ENCODE data around the gene AGAP1.

Gene AGAP1

DNA sequence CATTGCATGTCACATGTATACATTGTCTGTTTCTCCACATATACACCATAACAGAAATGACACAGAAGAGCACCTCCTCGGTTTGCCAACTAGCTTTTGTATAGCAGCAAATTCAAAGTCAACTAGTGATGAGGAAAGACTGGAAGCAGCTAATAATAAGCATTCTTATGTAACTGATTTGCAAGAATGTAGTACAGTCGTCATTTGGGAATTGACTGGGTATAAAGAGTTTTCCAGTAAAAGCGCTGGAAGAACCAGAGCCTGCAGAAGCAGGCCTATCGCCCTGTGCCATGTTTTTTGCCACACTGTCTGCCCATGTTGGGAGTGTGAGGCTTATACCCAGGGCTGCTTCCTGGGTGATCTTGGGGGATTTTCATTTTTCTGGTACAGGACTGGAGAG lies 363.8 kb downstream of the AGAP1 start:
- no peak for DNase-seq

DNA sequence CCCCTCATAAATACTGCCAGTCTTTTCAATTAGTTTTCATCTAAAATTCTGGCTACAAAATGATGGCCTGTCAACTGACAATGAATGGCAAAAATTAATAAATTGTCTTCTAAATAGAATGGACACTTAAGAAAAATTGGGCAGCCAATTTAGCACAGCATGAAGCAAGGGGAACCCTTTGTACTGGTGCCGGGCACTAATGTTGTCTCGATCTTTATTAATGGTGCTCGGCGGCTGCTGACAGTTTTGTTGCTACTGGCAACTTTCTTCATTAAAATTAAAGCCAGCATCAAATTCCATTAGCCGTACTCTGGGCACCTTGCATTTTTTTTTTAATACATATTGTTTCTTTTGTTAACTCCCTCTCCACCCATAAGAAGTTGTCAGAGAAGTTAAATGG lies 365.0 kb downstream of the AGAP1 start:
- no peak for DNase-seq

DNA sequence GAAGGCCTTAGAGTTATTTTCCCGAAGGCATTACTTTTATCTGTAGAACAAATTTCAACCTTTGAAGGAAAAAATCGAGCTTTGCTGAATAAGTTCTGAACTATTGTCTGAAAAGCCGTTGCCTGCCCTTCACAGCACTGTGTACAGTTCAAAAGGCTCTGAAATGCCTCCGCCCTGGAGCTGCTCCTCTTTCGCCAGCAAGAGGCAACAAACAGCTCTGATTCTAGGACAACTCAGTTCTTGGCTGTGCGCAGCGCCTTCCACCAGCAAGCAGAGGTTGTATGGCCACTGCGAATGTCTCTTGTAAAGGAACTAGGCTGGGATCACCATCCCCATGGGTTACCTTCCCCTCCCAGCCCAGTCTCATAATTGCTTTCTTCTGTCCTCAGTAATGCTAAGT lies 365.8 kb downstream of the AGAP1 start:
- no peak for DNase-seq

DNA sequence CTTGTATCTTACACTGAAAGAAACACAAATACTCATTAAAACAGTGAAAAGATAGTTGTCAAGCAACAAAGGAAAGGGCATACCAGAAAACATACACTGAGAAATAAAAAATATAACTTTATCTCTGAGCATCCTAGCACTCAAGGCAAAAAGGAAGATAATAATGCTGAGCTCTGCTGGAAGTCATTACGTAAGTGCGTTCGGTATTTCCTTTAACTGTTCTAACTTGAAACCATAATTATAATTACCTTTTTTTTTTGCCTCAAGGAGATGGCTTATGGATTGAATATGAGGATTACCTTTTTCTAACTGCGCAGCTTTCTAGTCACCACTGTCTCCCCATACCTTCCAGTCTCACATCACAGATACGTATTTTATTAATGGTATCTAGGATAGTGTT lies 366.3 kb downstream of the AGAP1 start:
- DNase-seq = no peak

DNA sequence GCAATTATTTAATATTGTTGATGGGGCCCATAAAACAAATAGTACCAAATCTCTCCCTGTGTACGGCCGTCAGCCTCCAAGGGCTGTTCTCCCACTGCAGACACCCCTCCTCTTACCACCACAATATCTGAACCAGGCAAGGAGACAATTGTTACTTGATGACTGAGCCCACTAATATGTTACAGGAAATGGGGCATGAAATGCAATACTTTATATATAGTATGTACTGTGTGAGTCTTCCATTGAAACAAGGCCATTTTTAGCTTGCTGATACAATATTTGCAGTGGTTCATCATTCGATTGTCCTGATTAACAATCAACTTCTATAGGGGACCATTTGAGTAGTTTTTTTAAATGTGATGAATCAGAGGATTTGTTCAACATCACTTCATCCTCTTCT lies 367.0 kb downstream of the AGAP1 start:
- DNase-seq = no peak

DNA sequence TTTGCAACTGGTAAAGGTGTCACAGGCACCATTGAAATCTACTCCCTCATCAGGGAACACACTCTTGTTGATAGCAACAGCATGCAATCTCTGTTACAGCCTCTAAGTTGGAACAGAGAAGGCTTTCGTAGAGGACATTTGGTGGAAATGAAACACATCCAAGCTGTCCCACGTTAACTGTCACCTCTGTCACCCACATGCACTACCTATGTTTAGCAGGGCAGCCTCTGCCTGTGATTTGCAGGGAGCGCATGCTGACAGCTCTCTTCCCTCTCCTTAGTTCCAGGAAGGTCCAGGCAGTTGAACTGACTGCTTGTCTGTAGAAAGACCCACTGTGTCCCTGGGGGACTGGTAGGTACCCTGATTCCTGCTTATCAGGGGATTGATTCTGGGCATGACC lies 367.5 kb downstream of the AGAP1 start:
- DNase-seq = no peak

DNA sequence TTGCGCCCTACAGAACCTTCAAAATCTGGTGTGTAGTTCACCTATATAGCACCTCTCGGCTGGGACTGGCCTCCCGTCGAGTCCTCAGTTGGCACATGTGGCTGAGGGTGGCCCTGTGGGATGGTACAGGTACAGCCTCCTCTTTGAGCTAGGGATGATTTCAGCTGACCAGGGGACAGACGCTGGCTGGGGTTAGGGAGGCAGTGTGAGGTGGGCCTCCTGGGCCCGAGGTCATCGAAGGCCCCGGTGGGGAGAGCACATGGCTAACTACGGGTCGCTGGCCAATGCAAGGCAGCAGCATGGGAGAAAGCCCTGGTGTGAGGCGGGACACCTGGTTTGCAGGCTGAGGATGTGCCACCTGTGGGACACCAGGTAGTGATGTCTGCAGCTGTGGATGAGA lies 369.6 kb downstream of the AGAP1 start:
- DNase-seq = no peak

DNA sequence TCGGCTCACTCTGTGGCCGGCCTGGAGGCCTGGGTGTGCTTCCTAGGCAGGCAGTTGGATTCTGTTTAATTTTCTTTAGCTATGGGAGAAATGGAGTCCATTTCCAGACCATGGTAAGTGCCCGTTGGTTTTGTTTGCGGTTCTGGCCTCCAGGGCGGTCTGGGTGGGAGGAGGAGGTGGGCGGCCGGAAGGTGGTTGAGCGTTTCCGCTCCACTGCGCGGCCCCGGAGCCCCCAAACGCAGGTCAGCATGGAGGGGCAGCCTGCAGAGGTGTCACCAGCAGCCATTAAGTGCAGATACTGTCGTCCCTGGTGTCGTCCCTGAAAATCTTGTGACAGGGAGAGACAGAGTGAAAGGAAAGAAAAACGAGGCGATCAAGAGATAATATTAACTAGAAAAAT lies 370.5 kb downstream of the AGAP1 start:
- no peak for DNase-seq

DNA sequence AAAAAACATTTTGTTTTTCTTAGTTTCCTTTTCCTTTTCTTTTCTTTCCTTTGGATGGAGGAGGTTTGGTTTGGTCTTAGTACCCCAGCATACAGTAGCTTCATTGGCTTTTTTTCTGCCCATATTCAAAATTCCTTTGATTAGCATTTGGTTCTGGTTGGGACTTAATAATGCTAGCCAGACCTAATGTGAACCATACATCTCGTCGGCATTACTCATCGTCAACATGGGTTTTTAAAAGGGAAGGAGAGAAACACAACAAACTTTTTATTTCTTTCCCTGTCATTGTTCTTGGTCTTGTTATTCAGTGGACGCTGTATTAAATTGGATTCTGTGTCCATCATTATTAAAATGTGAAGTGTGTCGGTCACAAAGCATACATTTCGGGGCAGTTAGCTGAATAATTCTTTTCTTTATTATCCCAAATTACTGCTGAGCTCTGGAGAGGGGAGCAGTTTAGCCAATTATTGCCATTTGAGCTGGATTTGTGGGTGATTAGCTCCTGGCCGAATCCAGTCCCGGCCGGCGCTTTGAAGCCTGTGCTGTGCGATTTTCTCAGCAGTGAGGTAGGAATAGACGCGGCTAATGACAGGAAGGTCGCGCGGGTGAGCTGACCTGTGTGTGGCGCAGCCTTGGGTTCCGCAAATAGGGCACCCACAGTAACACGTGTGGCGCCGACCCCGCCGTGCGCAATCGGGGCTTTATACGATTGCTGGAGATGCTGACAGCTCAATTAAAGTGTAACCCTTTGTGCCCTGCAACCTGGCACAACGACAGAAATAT lies 371.1 kb downstream of the AGAP1 start:
- no peak for DNase-seq

DNA sequence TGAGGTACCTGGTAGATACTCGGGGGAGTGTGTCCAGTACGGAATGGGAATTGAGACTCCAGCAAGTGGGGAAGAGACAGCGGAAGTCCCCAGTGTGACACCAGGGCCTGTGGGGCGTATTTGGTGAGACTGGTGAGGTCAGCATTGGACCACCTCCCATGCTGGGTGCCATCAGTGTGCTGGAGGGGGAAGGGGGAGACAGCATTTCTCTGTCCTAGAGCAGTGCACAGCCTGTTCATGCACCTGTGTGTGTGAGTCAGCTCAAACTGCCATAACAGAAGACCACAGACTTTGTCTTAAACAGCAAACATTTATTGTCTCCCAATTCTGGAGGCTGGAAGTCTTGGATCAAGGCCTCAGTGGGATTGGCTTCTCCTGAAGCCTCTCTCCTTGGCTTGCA lies 372.5 kb downstream of the AGAP1 start:
- no peak for DNase-seq

DNA sequence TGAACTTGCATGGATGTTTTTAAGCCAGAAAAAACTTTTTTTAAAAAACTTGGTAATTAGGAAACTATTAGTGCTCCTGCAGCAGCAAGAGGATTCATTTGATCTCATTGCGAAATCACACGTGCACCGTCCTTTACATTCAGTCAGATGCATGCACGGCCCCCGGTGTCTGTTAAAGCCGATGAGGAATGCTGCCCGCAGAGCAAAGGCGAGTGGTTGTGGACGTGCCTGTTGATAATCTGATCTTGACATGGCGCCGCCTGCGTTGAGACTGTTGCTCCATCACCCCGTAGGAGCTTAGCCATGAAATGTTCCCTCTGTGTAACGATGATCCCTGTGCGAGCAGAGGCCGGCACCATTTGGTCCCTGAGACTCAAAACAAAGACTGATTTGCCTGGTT lies 374.4 kb downstream of the AGAP1 start:
- no peak for DNase-seq

DNA sequence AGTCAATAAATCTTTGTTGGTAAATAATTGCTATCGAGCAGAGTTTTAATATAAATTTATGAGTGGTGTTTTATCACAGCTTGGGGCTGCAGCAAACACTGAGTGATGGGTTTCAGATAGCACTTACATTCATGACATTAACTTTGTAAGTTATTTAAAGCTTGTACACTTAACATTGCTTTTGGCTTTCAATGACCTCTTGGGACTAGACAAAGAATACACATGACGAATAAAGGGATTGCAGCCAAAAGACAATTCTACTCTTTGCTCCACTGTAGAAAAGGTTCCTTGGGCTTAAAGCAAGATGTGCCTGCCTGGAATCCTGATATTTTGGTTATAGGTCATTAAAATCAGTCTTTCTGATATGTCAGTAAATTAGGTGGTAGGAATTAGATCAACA lies 374.8 kb downstream of the AGAP1 start:
- no peak for DNase-seq

DNA sequence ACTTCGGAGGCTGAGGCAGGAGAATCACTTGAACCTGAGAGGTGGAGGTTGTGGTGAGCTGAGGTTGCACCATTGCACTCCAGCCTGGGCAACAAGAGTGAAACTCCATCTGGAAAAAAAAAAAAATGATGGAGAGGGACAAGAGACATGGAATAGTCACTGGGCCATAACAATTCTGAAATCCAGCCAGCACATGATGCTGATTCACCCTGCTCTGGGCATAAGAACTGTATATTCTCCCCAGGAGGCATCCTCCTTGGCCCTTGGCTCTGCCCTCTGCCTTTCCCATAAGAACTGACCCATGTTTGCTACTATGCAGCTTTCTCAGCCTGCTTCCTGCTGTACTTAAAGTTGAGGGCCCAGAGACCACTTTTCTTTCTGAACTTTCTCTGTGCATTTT lies 376.7 kb downstream of the AGAP1 start:
- no peak for DNase-seq

DNA sequence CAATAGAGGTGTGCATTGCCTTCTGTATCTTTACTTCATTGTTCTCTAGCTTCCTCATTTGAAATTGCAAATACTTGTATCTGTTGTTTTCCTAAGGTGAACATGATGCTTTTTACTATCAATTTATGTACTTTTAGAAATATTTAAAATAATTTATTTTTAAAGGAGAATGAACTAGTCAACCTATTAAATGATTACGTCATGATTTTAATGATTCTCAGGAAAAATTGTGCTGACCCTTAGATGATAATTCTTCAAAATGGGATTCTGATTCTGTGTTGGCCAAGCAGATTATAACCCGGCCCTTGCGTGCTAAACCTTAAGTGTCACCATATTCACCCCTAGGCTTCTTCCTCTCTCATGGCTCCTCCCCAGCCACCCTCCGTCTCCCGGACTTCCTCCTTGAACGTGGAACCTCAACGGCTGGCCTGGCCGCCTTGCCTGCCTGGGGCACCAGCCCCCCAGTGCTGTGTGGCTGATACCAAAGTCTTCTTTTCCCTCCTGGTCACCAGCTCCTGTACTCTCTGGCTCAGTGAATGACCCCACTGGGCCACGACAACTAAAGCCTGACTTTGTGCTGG lies 382.3 kb downstream of the AGAP1 start:
- no peak for DNase-seq

DNA sequence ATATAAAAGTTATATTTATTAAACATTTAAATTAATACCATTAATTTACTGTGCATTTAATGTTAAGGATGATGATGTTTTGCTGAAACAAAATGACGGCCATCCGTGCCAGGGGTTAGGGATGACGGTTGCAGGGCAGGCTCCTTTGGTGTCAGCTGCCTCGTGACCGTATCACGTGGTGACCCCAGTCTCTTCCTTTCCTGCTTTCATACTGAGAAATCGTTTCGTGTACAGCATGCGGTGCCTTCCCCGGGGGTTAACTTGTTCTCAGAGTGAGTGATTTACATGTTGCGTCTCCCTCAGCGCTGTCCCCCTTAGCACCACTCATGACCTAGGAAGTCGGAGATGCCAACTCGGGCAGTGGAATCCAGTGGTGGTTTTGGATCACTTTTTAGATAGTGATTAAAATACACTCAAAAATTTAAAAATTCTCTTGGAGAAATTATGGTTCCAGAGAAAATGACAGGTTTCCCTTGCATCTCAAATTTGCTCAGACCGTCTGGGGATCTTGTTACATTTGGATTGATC lies 383.5 kb downstream of the AGAP1 start:
- no peak for DNase-seq

DNA sequence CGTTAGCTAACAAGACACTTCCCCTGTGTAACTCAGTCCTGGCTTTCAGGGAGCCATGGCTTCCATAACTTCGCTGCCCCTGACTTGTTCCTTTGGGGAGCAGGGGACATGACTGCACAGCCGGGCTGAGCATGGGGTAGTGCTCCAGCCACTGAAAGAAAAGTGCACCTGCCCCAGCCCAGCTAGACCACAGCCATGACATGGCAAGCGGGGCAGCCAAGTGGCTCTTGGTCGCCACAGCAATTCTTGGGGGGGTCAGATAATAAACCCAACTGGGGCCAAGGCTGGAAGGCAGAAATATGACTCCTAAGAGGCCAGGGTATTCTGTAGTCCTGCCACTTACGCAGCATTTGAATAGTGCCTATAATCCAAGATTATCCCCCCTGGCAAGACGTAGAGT lies 385.3 kb downstream of the AGAP1 start:
- DNase-seq = no peak

DNA sequence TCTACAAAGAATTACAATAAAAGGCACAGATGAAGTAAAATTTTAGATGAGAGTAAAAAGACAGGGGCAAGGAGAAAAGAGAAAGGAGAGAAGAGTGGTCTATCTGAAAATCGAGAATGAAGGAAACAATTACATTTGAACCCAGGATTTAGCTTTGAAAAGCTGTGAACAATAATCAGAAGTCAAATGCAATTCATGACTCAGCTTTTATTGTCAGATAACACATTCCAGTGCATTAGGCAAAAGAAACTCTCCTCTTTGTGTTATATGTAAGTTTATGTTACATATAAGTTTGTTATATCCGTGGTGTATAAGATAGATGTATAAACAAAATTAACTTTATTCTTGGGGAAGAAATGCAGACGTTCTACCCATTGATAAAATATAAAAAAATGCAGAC lies 389.8 kb downstream of the AGAP1 start:
- no peak for DNase-seq

DNA sequence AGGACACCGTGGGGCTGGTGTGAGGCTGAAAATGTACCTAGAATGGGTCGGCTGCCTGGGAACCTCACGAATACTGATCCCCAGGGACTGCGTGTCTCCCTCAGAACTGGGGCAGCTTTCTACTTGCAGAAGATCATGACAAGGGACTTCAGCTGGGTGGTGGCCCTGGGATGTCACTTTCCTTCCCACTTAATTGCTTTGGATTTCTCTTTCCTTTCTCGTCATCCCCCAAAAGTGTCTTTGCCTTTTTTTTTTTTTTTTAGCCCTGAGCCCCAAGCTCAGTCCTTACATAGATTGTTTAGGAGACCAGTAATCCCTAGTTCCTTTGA lies 395.4 kb downstream of the AGAP1 start:
- no peak for DNase-seq

DNA sequence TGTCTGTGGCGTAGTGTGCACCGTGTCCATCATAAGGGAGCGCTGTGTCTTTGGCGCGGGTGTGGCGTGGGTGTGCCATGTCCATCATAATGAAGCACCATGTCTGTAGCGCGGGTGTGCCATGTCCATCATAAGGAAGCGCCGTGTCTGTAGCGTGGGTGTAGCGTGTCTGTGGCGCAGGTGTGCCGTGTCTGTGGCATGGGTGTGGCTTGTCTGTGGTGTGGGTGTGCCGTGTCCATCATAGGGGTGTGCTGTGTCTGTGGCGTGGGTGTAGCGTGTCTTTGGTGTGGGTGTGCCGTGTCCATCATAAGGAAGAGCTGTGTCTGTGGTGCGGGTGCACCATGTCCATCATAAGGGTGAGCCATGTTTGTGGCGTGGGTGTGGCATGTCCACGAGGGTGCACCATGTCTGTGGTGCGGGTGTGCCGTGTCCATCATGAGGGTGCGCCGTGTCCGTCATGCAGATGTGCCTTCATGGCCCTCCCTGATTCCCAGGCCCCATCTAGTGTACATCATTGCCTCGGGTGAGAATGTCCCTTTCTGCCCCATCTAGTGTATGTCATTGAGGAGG lies 399.4 kb downstream of the AGAP1 start:
- no peak for DNase-seq

DNA sequence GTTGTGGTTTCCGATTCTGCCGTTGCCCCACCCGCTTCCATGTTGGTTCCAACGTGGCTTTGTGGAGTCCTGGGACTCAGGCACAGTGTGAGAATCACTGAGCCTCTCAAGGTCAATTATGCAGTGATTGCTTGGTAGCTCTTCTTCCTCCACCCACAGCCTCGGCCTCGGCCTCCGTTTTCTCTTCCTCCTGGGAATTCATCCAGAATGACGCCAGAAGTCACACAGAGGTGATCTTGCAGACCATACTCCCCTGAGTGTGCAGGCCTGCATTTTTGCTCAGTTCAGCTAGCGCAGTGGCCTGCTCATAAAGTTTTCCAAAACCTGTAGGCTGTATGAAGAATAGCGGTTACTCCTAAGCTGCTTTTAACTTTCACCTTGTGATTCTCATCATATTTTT lies 401.0 kb downstream of the AGAP1 start:
- DNase-seq = no peak

DNA sequence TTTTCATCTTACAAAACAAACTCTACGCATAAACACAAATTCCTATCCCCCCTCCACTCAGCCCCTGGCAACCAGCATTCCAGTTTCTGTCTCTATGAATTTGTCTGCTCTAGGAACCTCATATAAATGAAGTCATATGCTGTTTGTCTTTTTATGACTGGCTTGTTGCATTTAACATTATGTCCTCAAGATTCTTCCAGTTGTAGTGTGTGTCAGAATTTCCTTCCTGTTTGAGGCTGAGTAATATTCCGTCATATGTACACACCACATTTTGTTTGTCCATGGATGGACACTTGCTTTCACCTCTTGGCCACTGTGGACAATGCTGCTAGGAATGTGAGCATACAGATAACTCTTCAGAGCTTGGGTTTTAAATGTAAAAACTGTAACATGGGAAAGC lies 402.2 kb downstream of the AGAP1 start:
- DNase-seq = no peak

DNA sequence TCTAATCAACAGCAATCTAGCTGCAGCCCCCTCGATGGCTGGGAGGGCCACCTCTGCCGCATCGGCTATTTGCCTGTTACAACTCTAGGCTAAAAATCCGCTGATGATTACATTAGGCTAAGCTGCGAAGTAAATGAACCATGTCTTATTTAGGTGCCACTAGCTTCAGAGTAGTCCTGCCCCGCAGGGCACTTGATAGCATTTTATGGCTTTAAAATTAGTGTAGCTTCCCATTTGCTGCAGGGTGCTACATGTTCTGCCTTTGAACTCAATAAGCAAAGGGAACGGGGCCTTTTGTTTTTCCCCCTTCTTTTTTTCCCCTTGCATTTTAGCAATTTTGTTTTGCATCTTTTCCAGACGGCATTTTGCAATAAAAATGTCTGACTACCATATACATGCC lies 404.1 kb downstream of the AGAP1 start:
- no peak for DNase-seq

DNA sequence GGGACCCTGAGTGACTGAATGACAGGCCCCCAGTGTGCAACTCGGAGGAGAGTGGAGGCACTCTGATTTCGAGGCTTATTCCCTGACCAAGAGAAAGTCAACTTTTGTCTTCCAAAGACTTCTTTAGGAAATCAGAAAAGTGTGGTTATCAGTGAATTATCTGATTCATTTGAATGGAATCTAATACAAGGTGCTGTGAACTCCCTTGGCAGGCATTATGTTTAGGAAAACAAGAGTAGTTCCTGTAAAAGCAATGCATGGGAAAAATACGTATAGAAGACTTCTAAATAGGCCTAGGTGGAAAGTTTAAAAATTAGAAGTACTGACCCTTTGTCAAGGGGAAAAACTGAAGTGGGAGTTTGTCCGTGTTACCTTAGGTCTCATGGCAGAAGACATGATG lies 404.9 kb downstream of the AGAP1 start:
- DNase-seq = no peak

DNA sequence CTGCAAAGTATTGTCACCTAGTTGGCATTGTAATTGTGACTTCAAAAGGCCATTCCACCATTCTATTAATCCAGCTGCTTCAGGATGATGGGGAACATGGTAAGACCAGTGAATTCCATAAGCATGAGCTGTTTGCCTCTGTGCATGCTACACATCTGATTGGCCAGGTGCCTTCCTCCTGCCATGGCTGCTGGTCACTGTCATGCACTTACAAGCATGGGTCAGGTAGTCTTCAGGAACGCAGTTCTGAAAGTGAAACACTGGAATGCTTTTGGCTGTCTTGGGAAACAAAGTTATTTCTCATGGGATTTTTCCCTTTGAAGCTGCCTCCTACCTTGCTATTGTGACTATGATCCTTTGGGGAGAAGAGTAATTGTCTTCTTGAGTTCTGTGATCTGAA lies 406.8 kb downstream of the AGAP1 start:
- no peak for DNase-seq

DNA sequence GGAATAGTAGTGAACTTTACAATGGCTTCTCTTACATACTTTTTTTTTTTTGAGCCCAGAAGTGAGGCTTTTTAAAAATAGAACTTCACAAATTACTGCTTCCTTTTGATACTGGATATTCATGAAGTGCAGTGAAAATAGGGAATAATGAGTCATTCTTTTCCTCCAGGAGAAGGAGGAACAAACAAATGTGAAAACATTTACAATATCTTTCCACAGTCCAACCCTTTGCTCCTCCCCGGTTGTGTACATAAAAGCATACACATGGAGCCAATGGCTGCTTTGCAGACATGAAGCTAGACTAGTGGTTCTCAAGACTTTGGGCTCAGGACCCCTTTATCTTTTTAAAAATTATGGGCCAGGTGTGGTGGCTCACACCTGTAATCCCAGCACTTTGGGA lies 407.4 kb downstream of the AGAP1 start:
- no peak for DNase-seq

All from CD4-positive, alpha-beta T cell treated with Interleukin-4 for 4 hours (primary cell).